CD8-positive, alpha-beta memory T cell (primary cell): ENCODE measurements around the gene NDUFAF2. TPM values are rescaled to one million over a fixed set of nuclear protein-coding genes. Genes with fewer than 3 reads are reported as not detected.

ENCODE experiments used
- CTCF ChIA-PET: fragments of 350-600 bp; sonication (Branson Sonifier 250); formaldehyde crosslinking; loops from one replicate; lab custom pipeline; 2021; ENCODE audit warnings: antibody characterized with exemption; lab: Charles Lee
- POLR2A ChIA-PET: fragments of 350-600 bp; sonication (Branson Sonifier 250); formaldehyde crosslinking; loops from one replicate; lab custom pipeline; 2021; ENCODE audit warnings: antibody characterized with exemption; lab: Charles Lee
- DNase-seq, 5 donors: peaks; one replicate each; pipeline versions ENCODE4 v3.0.0 to v3.0.0-alpha.2; 2020 to 2022; ENCODE audit warnings: mixed read lengths in 1 of 5
- H3K27ac ChIP-seq: one replicate; pipeline ENCODE4 v1.7.0; 2013; ENCODE audit warnings: low read depth, mild to moderate bottlenecking, low read length, moderate library complexity
- H3K27me3 ChIP-seq: 2 replicates; pipeline ENCODE4 v1.7.0; 2013; ENCODE audit warnings: low read length, mild to moderate bottlenecking; ENCODE audit not compliant: insufficient read depth, poor library complexity, severe bottlenecking
- H3K36me3 ChIP-seq: 2 replicates; pipeline ENCODE4 v1.7.0; 2013; ENCODE audit warnings: mild to moderate bottlenecking, low read length, moderate library complexity; ENCODE audit not compliant: insufficient read depth
- H3K4me1 ChIP-seq: 2 replicates; pipeline ENCODE4 v1.7.0; 2013; ENCODE audit warnings: mild to moderate bottlenecking, low read length, moderate library complexity; ENCODE audit not compliant: insufficient read depth
- H3K4me3 ChIP-seq: 2 replicates; pipeline ENCODE4 v1.7.0; 2013; ENCODE audit warnings: mild to moderate bottlenecking, low read length
- H3K9me3 ChIP-seq: 2 replicates; pipeline ENCODE4 v1.7.0; 2013; ENCODE audit warnings: mild to moderate bottlenecking, low read length
- H3K27ac Mint-ChIP-seq, 8 donors: one replicate each; pipeline ENCODE4 v1.8.0; 2020 to 2021; ENCODE audit warnings: mixed read lengths in 8 of 8, mild to moderate bottlenecking in 6 of 8, inconsistent platforms in 3 of 8, moderate library complexity in 3 of 8
- H3K27me3 Mint-ChIP-seq, 2 donors: one replicate each; pipeline ENCODE4 v1.8.0; 2020 to 2021; ENCODE audit warnings: mixed read lengths in 2 of 2, mild to moderate bottlenecking in 1 of 2, moderate library complexity in 1 of 2
- H3K36me3 Mint-ChIP-seq, 3 donors: one replicate each; pipeline ENCODE4 v1.8.0; 2020 to 2021; ENCODE audit warnings: mixed read lengths in 3 of 3, inconsistent platforms in 1 of 3, mild to moderate bottlenecking in 1 of 3
- H3K4me1 Mint-ChIP-seq, 3 donors: one replicate each; pipeline ENCODE4 v1.8.0; 2020 to 2021; ENCODE audit warnings: mixed read lengths in 3 of 3, inconsistent platforms in 1 of 3, mild to moderate bottlenecking in 1 of 3
- H3K4me3 Mint-ChIP-seq, 7 donors: one replicate each; pipeline ENCODE4 v1.8.0; 2020 to 2021; ENCODE audit warnings: mixed read lengths in 7 of 7, mild to moderate bottlenecking in 6 of 7, moderate library complexity in 4 of 7, inconsistent platforms in 2 of 7
- H3K9me3 Mint-ChIP-seq, 5 donors: one replicate each; pipeline ENCODE4 v1.8.0; 2020 to 2022; ENCODE audit warnings: mixed read lengths in 5 of 5, mild to moderate bottlenecking in 3 of 5, moderate library complexity in 2 of 5, inconsistent platforms in 1 of 5
- polyA plus RNA-seq: library from polyadenylated mRNA; unstranded; fragments of 300-500 nt; fragmentation: Illumina TruSeq; gene quantifications from one replicate; pipeline ENCODE4 v1.2.3, GENCODE V29; 2021
- total RNA-seq, 2 experiments: library from RNA; stranded (reverse); gene quantifications; one replicate each; pipeline ENCODE4 v1.2.3, GENCODE V29; 2021

The NDUFAF2 gene
- total and polyA plus RNA-seq, 3 experiments from 2014 or later, result 37.7 to 46.8 (median 43.9) TPM

GRCh38 chr5:61159836-61160235 is 214.8 kb downstream of the NDUFAF2 start:
- H3K36me3 ChIP-seq, result peaks cover 18% of the 10 kb centered on the region
- POLR2A ChIA-PET, result no interaction called here
- Mint-ChIP-seq H3K4me1 (peaks cover 39 to 60% (median 58%) of the 10 kb centered on the region in 3 donors), H3K27ac (peak overlapping the region in 4 of 8 donors; percentile 37 to 75 (median 62)), H3K9me3 (peaks cover 3 to 10% (median 7%) of the 10 kb centered on the region in 5 donors), H3K4me3 (peak overlapping the region in 2 of 7 donors; percentile 36 to 81), H3K27me3 (no peaks in the 10 kb centered on the region), H3K36me3 (peaks cover 20 to 60% (median 41%) of the 10 kb centered on the region in 3 donors)
- H3K27me3 ChIP-seq, result no peaks in the 10 kb centered on the region
- no peaks in the 10 kb centered on the region for H3K9me3 ChIP-seq
- peak overlapping the region; percentile 3 for H3K27ac ChIP-seq
- no peak for DNase-seq
- peaks cover 10% of the 10 kb centered on the region for H3K4me1 ChIP-seq
- H3K4me3 ChIP-seq, result no peak overlapping the region
- CTCF ChIA-PET, result no interaction called here

- H3K27ac ChIP-seq, result no peak overlapping the region
- DNase-seq, result no peak
- peaks cover 10% of the 10 kb centered on the region for H3K4me1 ChIP-seq
- peaks cover 20 to 53% (median 35%) of the 10 kb centered on the region in 3 donors for H3K36me3 Mint-ChIP-seq
- no peaks in the 10 kb centered on the region for H3K27me3 ChIP-seq
- peaks cover 0 to 5% (median 2%) of the 10 kb centered on the region in 5 donors for H3K9me3 Mint-ChIP-seq
- H3K4me1 Mint-ChIP-seq, result peaks cover 39 to 60% (median 58%) of the 10 kb centered on the region in 3 donors
- peaks cover 18% of the 10 kb centered on the region for H3K36me3 ChIP-seq
- no peaks in the 10 kb centered on the region for H3K9me3 ChIP-seq
- ChIA-PET CTCF (no interaction called here), POLR2A (no interaction called here)
- H3K4me3 ChIP-seq, result no peak overlapping the region
- no peaks in the 10 kb centered on the region for H3K27me3 Mint-ChIP-seq
- peak overlapping the region in 6 of 8 donors; percentile 15 to 68 (median 36) for H3K27ac Mint-ChIP-seq
- peak overlapping the region in 5 of 7 donors; percentile 17 to 81 (median 63) for H3K4me3 Mint-ChIP-seq
These were observed 215.5 kb downstream of the NDUFAF2 start for GRCh38 chr5:61160497-61160896.

DNA sequence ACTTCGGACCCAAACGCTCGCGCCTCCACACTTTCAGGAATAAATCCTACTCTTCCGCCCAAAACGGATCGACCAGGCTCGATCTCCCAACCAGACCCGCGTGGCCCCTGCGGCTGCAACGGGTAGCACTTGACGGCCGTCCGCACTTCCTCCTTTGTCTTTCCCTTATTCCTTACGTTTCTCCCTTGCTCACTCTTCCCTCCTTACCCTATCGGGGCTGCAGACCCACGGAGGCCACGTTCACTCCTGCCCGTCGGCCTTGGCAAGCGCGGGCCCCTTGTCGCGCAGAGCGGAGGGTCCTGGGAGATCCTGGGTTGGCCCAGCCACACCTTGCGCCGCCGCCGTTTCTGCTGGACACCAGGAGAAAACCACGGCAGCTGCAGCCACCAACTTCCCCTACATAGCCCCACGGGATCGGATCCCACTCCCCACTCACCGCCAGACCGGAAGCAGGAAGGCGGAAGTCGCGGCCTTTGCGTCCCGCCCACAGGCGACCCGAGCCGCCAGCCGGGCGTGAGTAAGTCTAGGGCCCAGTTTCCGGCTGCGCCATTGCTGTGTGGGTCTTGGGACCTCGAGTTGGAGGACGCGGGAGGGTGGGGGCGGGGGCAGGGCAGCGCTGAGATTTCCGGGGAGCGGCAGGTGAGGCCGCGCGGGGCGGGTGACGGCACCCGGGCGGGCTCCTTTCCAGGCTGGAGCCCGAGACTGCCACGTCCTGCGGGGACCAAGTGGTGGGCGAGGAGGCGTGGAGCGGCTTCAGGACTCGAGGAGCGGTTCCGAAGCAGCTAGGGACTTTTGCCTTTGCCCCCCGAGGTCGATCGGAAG is 217.2 kb downstream of the NDUFAF2 start, which contains the start of gene SMIM15:
Gene SMIM15, minus strand, starts transcription at position 459 of the 822 bp plus-strand sequence. CDS start 2,297 bp downstream, outside the sequence.
- DNase-seq, result peak; percentile 61 to 86 (median 72)
- Histone ChIP-seq H3K36me3 (peaks cover 18% of the 10 kb centered on the region), H3K4me3 (peak within 1 kb of the TSS; percentile 87), H3K27ac (peak within 1 kb of the TSS; percentile 86), H3K27me3 (no peaks in the 10 kb centered on the region), H3K9me3 (no peaks in the 10 kb centered on the region), H3K4me1 (peaks cover 10% of the 10 kb centered on the region)
- peak within 1 kb of the TSS; percentile 92 to 99 (median 97) for H3K4me3 Mint-ChIP-seq
- H3K27ac Mint-ChIP-seq, result peak within 1 kb of the TSS; percentile 88 to 100 (median 96)
- ChIA-PET CTCF (no interaction called here), POLR2A (interaction anchor here (0.6 to 2.2 kb wide), 3 partner anchors 169 to 1424 kb away, joined by 3 to 6 read pairs (median 5); no protein-coding TSS in a partner anchor)
- peaks cover 39 to 60% (median 58%) of the 10 kb centered on the region in 3 donors for H3K4me1 Mint-ChIP-seq
- peaks cover 0 to 2% (median 0%) of the 10 kb centered on the region in 5 donors for H3K9me3 Mint-ChIP-seq
- peaks cover 18 to 43% (median 28%) of the 10 kb centered on the region in 3 donors for H3K36me3 Mint-ChIP-seq
- H3K27me3 Mint-ChIP-seq, result no peaks in the 10 kb centered on the region

DNA sequence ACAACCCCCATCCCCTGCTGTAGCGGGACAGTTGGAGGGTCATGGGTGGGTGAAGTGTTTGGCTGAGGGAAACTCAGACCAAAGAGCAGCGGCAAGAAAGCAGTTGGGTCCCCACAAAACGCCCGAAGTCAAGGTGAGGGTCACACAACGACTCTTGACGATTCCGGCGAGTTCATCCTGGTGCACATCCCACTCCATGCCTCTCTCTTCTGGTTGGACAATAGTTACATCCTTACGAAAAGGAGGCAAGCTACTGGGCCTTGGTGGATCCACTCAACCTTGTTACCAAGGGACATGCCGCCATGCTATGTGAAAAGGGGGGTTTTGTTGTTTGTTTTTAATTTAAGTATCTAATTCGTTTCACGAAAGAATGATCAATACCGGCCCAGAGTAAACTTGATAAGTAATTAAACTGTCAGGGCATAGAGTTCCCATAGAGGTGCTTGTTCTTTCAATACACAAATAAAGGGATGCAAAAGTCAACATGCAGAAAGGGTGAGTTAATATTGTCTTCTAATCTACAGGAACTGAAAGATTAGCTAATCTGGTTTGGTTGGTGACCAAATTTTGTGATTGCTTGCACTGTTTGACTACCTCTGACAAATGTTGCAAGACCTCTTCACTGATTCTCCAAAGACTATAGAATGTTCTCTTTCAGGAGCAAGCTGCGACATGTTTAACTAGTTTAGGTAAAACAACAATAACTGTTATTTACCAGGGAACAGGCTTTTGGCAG is 218.0 kb downstream of the NDUFAF2 start:
- Histone ChIP-seq H3K4me1 (peaks cover 10% of the 10 kb centered on the region), H3K27ac (peak overlapping the region; percentile 86), H3K4me3 (peak overlapping the region; percentile 87), H3K9me3 (no peaks in the 10 kb centered on the region), H3K36me3 (peaks cover 18% of the 10 kb centered on the region), H3K27me3 (no peaks in the 10 kb centered on the region)
- Mint-ChIP-seq H3K27ac (peak overlapping the region; percentile 84 to 98 (median 94)), H3K36me3 (peaks cover 15 to 40% (median 24%) of the 10 kb centered on the region in 3 donors), H3K9me3 (no peaks in the 10 kb centered on the region), H3K27me3 (peaks cover 0 to 1% of the 10 kb centered on the region in 2 donors), H3K4me1 (peaks cover 39 to 57% (median 56%) of the 10 kb centered on the region in 3 donors), H3K4me3 (peak overlapping the region; percentile 92 to 99 (median 97))
- POLR2A ChIA-PET, result interaction anchor here (0.6 to 2.2 kb wide), 2 partner anchors 168 to 1423 kb away, joined by 3 to 6 read pairs; no protein-coding TSS in a partner anchor
- DNase-seq, result no peak
- CTCF ChIA-PET, result no interaction called here

GRCh38 chr5:61163905-61164304 is 218.9 kb downstream of the NDUFAF2 start:
- DNase-seq, result peak in 1 of 5 donors; percentile 46
- ChIA-PET CTCF (no interaction called here), POLR2A (interaction anchor here (0.7 to 2.2 kb wide), 2 partner anchors 104 to 167 kb away, joined by 6 to 8 read pairs; no protein-coding TSS in a partner anchor)
- H3K9me3 Mint-ChIP-seq, result no peaks in the 10 kb centered on the region
- H3K4me3 Mint-ChIP-seq, result peak overlapping the region in 6 of 7 donors; percentile 32 to 99 (median 94)
- Histone ChIP-seq H3K9me3 (no peaks in the 10 kb centered on the region), H3K27ac (no peak overlapping the region), H3K4me1 (peaks cover 10% of the 10 kb centered on the region), H3K36me3 (peaks cover 14% of the 10 kb centered on the region), H3K4me3 (peak overlapping the region; percentile 21), H3K27me3 (no peaks in the 10 kb centered on the region)
- peak overlapping the region in 3 of 8 donors; percentile 24 to 98 (median 98) for H3K27ac Mint-ChIP-seq
- H3K27me3 Mint-ChIP-seq, result peaks cover 0 to 1% of the 10 kb centered on the region in 2 donors
- H3K36me3 Mint-ChIP-seq, result peaks cover 13 to 32% (median 17%) of the 10 kb centered on the region in 3 donors
- H3K4me1 Mint-ChIP-seq, result peaks cover 36 to 51% (median 49%) of the 10 kb centered on the region in 3 donors

DNA sequence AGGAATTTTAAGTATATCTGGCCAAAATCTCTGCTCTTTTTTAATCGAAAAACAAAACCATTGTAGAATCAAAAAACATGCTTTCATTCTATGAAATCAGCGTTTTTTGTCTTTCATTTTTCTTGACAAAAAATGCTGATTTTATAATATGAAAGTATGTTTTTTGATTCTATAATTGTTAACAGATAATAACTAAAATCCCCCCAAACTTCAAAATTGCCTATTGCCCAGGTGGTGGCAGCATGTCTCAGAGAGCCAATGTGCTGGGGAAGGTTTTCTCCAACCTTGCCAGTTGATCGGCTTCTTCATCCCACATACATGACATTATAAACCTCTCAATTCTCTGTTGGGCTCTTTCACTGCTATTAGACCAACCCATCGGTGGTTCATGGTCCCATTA is 222.4 kb downstream of the NDUFAF2 start:
- Histone ChIP-seq H3K27ac (no peak overlapping the region), H3K4me3 (no peak overlapping the region), H3K9me3 (no peaks in the 10 kb centered on the region), H3K36me3 (no peaks in the 10 kb centered on the region), H3K27me3 (no peaks in the 10 kb centered on the region), H3K4me1 (peaks cover 6% of the 10 kb centered on the region)
- DNase-seq, result no peak
- ChIA-PET POLR2A (no interaction called here), CTCF (no interaction called here)
- Mint-ChIP-seq H3K4me1 (peaks cover 11 to 17% (median 16%) of the 10 kb centered on the region in 3 donors), H3K27me3 (peaks cover 0 to 1% of the 10 kb centered on the region in 2 donors), H3K36me3 (peaks cover 0 to 2% (median 1%) of the 10 kb centered on the region in 3 donors), H3K4me3 (peak overlapping the region in 1 of 7 donors; percentile 66), H3K9me3 (no peaks in the 10 kb centered on the region), H3K27ac (peak overlapping the region in 1 of 8 donors; percentile 19)

GRCh38 chr5:61168951-61169350 is 223.9 kb downstream of the NDUFAF2 start:
- CTCF ChIA-PET, result no interaction called here
- H3K4me1 Mint-ChIP-seq, result peaks cover 0 to 4% (median 3%) of the 10 kb centered on the region in 3 donors
- no peaks in the 10 kb centered on the region for H3K9me3 Mint-ChIP-seq
- peaks cover 0 to 1% (median 0%) of the 10 kb centered on the region in 3 donors for H3K36me3 Mint-ChIP-seq
- H3K27me3 ChIP-seq, result no peaks in the 10 kb centered on the region
- H3K9me3 ChIP-seq, result no peaks in the 10 kb centered on the region
- no peak overlapping the region for H3K27ac ChIP-seq
- H3K4me3 Mint-ChIP-seq, result no peak overlapping the region
- POLR2A ChIA-PET, result no interaction called here
- H3K4me1 ChIP-seq, result no peaks in the 10 kb centered on the region
- no peaks in the 10 kb centered on the region for H3K36me3 ChIP-seq
- no peak overlapping the region for H3K27ac Mint-ChIP-seq
- no peak overlapping the region for H3K4me3 ChIP-seq
- peaks cover 0 to 1% of the 10 kb centered on the region in 2 donors for H3K27me3 Mint-ChIP-seq
- no peak for DNase-seq
